ENCODE data around the gene CHD9. TPM values are rescaled to one million over a fixed set of nuclear protein-coding genes. Genes with fewer than 3 reads are reported as not detected.

Gene CHD9
- total and polyA plus RNA-seq, 4 donors = 6.2 to 46.6 (median 32.5) TPM

DNA sequence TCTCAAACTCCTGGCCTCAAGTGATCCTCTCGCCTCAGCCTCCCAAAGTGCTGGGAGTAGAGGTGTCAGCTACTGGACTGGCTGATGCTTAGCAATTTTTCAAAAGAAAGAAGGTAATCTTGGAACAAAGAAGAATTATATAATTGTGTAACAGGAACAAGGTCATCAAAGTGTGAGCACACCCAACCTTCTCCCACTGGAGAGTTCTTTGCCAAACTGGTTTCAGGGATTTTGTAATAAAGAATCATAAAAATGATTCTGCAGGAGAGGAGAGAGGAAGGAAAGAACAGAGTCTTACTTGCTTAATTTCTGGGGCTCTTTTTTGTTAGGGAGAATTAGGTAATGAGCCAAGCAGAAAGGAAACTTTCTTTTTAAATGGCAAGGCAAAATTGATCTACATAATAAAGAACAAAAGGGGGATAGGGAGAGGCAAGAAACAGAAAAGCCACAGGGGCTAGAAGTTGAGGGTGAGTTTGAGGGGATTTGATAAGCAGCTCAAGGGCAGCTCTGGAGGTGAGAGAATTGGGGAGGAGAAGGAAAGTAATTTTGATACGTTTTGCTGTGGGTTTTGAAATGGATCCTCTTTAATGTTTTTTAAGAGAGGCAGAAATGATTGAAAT is 23.4 kb upstream of the CHD9 start:
- Histone ChIP-seq H3K4me3 (ENCODE audit: low read depth in 1 of 3, low read length in 3 of 3) (no peak overlapping the region), H3K9me3 (ENCODE audit: control insufficient read depth in 4 of 4, low read length in 3 of 4) (peaks cover 0 to 11% (median 2%) of the 10 kb centered on the region in 4 donors), H3K27ac (ENCODE audit: low read depth in 1 of 2, low read length in 2 of 2) (no peak overlapping the region), H3K36me3 (ENCODE audit: control insufficient read depth in 4 of 4, insufficient read depth in 3 of 4, low read depth in 1 of 4, low read length in 3 of 4) (no peaks in the 10 kb centered on the region), H3K27me3 (ENCODE audit: control insufficient read depth in 4 of 4, insufficient read depth in 4 of 4, low read length in 3 of 4) (no peaks in the 10 kb centered on the region), H3K4me1 (ENCODE audit: control insufficient read depth in 4 of 4, insufficient read depth in 4 of 4, low read length in 3 of 4) (no peaks in the 10 kb centered on the region), H3K9ac (ENCODE audit: low read depth in 1 of 2, low read length in 2 of 2) (no peak overlapping the region)
- DNase-seq (ENCODE audit: low spot score) = no peak
- 82% methylated on average over 2 of the region's 2 CpGs for WGBS
- TF ChIP-seq FOXA2 (IDR thresholded peaks at IDR 0.05) (no peak), RAD21 (IDR thresholded peaks at IDR 0.05) (no peak), GABPA (IDR thresholded peaks at IDR 0.05 in 1 of 2, conservative IDR thresholded peaks at IDR 0.05 in 1 of 2) (no peak), HNF4A (conservative IDR thresholded peaks at IDR 0.05) (no peak), FOXA1 (IDR thresholded peaks at IDR 0.05) (no peak), JUND (IDR thresholded peaks at IDR 0.05) (no peak), NR2F2 (IDR thresholded peaks at IDR 0.05) (no peak)
- TF ChIP-seq, protein P1, sequence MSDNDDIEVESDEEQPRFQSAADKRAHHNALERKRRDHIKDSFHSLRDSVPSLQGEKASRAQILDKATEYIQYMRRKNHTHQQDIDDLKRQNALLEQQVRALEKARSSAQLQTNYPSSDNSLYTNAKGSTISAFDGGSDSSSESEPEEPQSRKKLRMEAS (IDR thresholded peaks at IDR 0.05) = no peak
- TF ChIP-seq, protein P2, sequence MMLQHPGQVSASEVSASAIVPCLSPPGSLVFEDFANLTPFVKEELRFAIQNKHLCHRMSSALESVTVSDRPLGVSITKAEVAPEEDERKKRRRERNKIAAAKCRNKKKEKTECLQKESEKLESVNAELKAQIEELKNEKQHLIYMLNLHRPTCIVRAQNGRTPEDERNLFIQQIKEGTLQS (IDR thresholded peaks at IDR 0.05) = no peak

GRCh38 chr16:53034306-53034705 is 20.5 kb upstream of the CHD9 start:
- Histone ChIP-seq H3K4me1 (ENCODE audit: control insufficient read depth in 4 of 4, insufficient read depth in 4 of 4, low read length in 3 of 4) (no peaks in the 10 kb centered on the region), H3K4me3 (ENCODE audit: low read depth in 1 of 3, low read length in 3 of 3) (no peak overlapping the region), H3K9ac (ENCODE audit: low read depth in 1 of 2, low read length in 2 of 2) (no peak overlapping the region), H3K27me3 (ENCODE audit: control insufficient read depth in 4 of 4, insufficient read depth in 4 of 4, low read length in 3 of 4) (no peaks in the 10 kb centered on the region), H3K9me3 (ENCODE audit: control insufficient read depth in 4 of 4, low read length in 3 of 4) (peaks cover 0 to 11% (median 2%) of the 10 kb centered on the region in 4 donors), H3K36me3 (ENCODE audit: control insufficient read depth in 4 of 4, insufficient read depth in 3 of 4, low read depth in 1 of 4, low read length in 3 of 4) (no peaks in the 10 kb centered on the region), H3K27ac (ENCODE audit: low read depth in 1 of 2, low read length in 2 of 2) (no peak overlapping the region)
- no peak for TF ChIP-seq GABPA (IDR thresholded peaks at IDR 0.05 in 1 of 2, conservative IDR thresholded peaks at IDR 0.05 in 1 of 2)
- no peak for TF ChIP-seq FOXA2 (IDR thresholded peaks at IDR 0.05)
- TF ChIP-seq, protein P3, sequence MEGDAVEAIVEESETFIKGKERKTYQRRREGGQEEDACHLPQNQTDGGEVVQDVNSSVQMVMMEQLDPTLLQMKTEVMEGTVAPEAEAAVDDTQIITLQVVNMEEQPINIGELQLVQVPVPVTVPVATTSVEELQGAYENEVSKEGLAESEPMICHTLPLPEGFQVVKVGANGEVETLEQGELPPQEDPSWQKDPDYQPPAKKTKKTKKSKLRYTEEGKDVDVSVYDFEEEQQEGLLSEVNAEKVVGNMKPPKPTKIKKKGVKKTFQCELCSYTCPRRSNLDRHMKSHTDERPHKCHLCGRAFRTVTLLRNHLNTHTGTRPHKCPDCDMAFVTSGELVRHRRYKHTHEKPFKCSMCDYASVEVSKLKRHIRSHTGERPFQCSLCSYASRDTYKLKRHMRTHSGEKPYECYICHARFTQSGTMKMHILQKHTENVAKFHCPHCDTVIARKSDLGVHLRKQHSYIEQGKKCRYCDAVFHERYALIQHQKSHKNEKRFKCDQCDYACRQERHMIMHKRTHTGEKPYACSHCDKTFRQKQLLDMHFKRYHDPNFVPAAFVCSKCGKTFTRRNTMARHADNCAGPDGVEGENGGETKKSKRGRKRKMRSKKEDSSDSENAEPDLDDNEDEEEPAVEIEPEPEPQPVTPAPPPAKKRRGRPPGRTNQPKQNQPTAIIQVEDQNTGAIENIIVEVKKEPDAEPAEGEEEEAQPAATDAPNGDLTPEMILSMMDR (IDR thresholded peaks at IDR 0.05; ENCODE audit: low read depth, low read length, missing input control) = no peak
- TF ChIP-seq, protein P4, sequence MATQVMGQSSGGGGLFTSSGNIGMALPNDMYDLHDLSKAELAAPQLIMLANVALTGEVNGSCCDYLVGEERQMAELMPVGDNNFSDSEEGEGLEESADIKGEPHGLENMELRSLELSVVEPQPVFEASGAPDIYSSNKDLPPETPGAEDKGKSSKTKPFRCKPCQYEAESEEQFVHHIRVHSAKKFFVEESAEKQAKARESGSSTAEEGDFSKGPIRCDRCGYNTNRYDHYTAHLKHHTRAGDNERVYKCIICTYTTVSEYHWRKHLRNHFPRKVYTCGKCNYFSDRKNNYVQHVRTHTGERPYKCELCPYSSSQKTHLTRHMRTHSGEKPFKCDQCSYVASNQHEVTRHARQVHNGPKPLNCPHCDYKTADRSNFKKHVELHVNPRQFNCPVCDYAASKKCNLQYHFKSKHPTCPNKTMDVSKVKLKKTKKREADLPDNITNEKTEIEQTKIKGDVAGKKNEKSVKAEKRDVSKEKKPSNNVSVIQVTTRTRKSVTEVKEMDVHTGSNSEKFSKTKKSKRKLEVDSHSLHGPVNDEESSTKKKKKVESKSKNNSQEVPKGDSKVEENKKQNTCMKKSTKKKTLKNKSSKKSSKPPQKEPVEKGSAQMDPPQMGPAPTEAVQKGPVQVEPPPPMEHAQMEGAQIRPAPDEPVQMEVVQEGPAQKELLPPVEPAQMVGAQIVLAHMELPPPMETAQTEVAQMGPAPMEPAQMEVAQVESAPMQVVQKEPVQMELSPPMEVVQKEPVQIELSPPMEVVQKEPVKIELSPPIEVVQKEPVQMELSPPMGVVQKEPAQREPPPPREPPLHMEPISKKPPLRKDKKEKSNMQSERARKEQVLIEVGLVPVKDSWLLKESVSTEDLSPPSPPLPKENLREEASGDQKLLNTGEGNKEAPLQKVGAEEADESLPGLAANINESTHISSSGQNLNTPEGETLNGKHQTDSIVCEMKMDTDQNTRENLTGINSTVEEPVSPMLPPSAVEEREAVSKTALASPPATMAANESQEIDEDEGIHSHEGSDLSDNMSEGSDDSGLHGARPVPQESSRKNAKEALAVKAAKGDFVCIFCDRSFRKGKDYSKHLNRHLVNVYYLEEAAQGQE (IDR thresholded peaks at IDR 0.05) = no peak
- TF ChIP-seq HNF4G (IDR thresholded peaks at IDR 0.05) = no peak
- TF ChIP-seq SP1 (IDR thresholded peaks at IDR 0.05) = no peak
- no peak for TF ChIP-seq RXRA (IDR thresholded peaks at IDR 0.05)
- TF ChIP-seq, protein P2 (IDR thresholded peaks at IDR 0.05) = no peak
- TF ChIP-seq, protein P1 (IDR thresholded peaks at IDR 0.05) = no peak
- no peak for TF ChIP-seq EGR1 (IDR thresholded peaks at IDR 0.05; ENCODE audit: low read depth in 2 of 2)
- DNase-seq (ENCODE audit: low spot score) = no peak
- 82% methylated on average over 6 of the region's 6 CpGs for WGBS

Data from liver (tissue), 9 donors.